ENCODE data around the gene LMO7. TPM values are rescaled to one million over a fixed set of nuclear protein-coding genes. Genes with fewer than 3 reads are reported as not detected.

The LMO7 gene
- total and polyA plus RNA-seq, 2 of the 4 experiments (the other 2 are of a cell fraction), result 266 to 367 TPM

- Histone ChIP-seq H4K8ac (ENCODE audit: low read depth in 2 of 2, low read length in 2 of 2) (0 out of 4 replicates have a peak overlapping the region, but pooled peaks of 1 of the 2 experiments have one; percentile 19), H3K56ac (ENCODE audit: extremely low read depth, insufficient read depth, low read length) (no peak overlapping the region), H2BK20ac (ENCODE audit: low read depth, low read length) (no peak overlapping the region), H3K9me3 (ENCODE audit: control insufficient read depth, insufficient read depth, low read length) (no peaks in the 10 kb centered on the region), H3K18ac (ENCODE audit: low read depth, low read length) (no peak overlapping the region), H2AFZ (replicated peaks; ENCODE audit: low read length, poor library complexity) (no peak overlapping the region), H3K36me3 (ENCODE audit: control insufficient read depth, insufficient read depth, low read length) (peaks cover 28% of the 10 kb centered on the region), H4K20me1 (ENCODE audit: insufficient read depth, low read length) (peaks cover 52% of the 10 kb centered on the region; the same call in 1 of the 2 replicates), H2AK5ac (ENCODE audit: low read depth, low read length) (no peak overlapping the region), H2BK5ac (ENCODE audit: low read depth, low read length, poor library complexity, severe bottlenecking) (peak overlapping the region; percentile 16), H3K4me1 (ENCODE audit: control insufficient read depth, insufficient read depth, low read length) (peaks cover 4% of the 10 kb centered on the region), H3K4ac (ENCODE audit: low read depth, low read length) (no peak overlapping the region), H3K14ac (replicated peaks; ENCODE audit: low read depth, low read length) (no peak overlapping the region), H2BK15ac (ENCODE audit: low read depth, low read length) (no peak overlapping the region), H3K9me1 (ENCODE audit: insufficient read depth, low read length) (peaks cover 23% of the 10 kb centered on the region), H2BK120ac (ENCODE audit: low read depth, low read length) (no peak overlapping the region), H3K4me2 (ENCODE audit: low read depth, low read length) (no peak overlapping the region), H3K4me3 (ENCODE audit: insufficient read depth, low read depth, low read length) (no peak overlapping the region), H3K27me3 (ENCODE audit: control insufficient read depth, insufficient read depth, low read length) (no peaks in the 10 kb centered on the region), H4K5ac (ENCODE audit: low read depth, low read length) (no peak overlapping the region), H3K27ac (ENCODE audit: insufficient read depth, low read length) (no peak overlapping the region), H2AK9ac (replicated peaks; ENCODE audit: low read depth, low read length, poor library complexity) (no peak overlapping the region), H3K9ac (ENCODE audit: low read depth, low read length) (no peak overlapping the region; the same call in 1 of the 2 replicates), H4K91ac (ENCODE audit: insufficient read depth, low read depth, low read length) (no peak overlapping the region), H3K79me1 (ENCODE audit: low read depth in 1 of 2, low read length in 2 of 2) (peaks cover 50 to 70% of the 10 kb centered on the region in 2 experiments), H3K23ac (ENCODE audit: low read depth, low read length) (no peak overlapping the region)
- DNase-seq (no peak), ATAC-seq (ENCODE audit: low read depth) (no peak)
- ChIA-PET POLR2A (ENCODE audit: unreplicated experiment) (no interaction called here), CTCF (interaction anchor here (0.6 to 0.9 kb wide), 2 partner anchors 59 to 77 kb away, joined by 3 to 5 read pairs; no protein-coding TSS in a partner anchor)
- in situ Hi-C loops (cut with MboI; ENCODE audit: low sequenced_read_pairs), result no loop called here
- dilution Hi-C loops (cut with HindIII; ENCODE audit: low sequenced_read_pairs, unreplicated experiment), result no loop called here
- TF ChIP-seq NFE2L2 (IDR thresholded peaks at IDR 0.05; ENCODE audit: low read depth, low read length) (no peak), CTCF (conservative IDR thresholded peaks at IDR 0.05; ENCODE audit: low read depth, low read length) (no peak), RCOR1 (IDR thresholded peaks at IDR 0.05; ENCODE audit: insufficient replicate concordance, low read length) (no peak), SMC3 (IDR thresholded peaks at IDR 0.05; ENCODE audit: low read depth, low read length) (no peak), BHLHE40 (IDR thresholded peaks at IDR 0.05; ENCODE audit: low read depth, low read length) (no peak), ELK1 (IDR thresholded peaks at IDR 0.05; ENCODE audit: borderline replicate concordance, low read depth, low read length) (no peak), RAD21 (IDR thresholded peaks at IDR 0.05; ENCODE audit: low read length) (no peak), FOS (IDR thresholded peaks at IDR 0.05; ENCODE audit: low read depth, low read length) (no peak), MXI1 (IDR thresholded peaks at IDR 0.05; ENCODE audit: borderline replicate concordance, low read depth, low read length) (no peak), MAFK (IDR thresholded peaks at IDR 0.05; ENCODE audit: low read depth, low read length) (no peak), CHD1 (IDR thresholded peaks at IDR 0.05; ENCODE audit: low read depth, low read length) (no peak), RFX5 (IDR thresholded peaks at IDR 0.05; ENCODE audit: low read depth, low read length) (no peak), POLR2A (IDR thresholded peaks at IDR 0.05; ENCODE audit: low read depth, low read length) (no peak), USF2 (IDR thresholded peaks at IDR 0.05; ENCODE audit: low read depth, low read length) (no peak), CEBPB (IDR thresholded peaks at IDR 0.05; ENCODE audit: low read depth, low read length) (no peak), MAZ (IDR thresholded peaks at IDR 0.05; ENCODE audit: borderline replicate concordance, low read depth, low read length) (no peak)
- no CpG with 5 or more reads among the region's 4 CpGs for WGBS, 2 experiments (ENCODE audit: extremely low coverage in 2 of 2, insufficient read length in 1 of 2)
- BruUV-seq (replicated peaks), result no TSS peak
- intact Hi-C loops (cut with micrococcal nuclease), result no loop called here
Measured at GRCh38 chr13:75825161-75825560, 189.0 kb downstream of the LMO7 start.
